Suprapubic skin (tissue), 4 donors: ENCODE data around the gene SLC5A1.

Source experiments
- POLR2A ChIP-seq, 2 donors: fragments of 450-650 bp; IDR thresholded peaks; one replicate each; pipeline ENCODE4 v1.6.1; 2017; ENCODE audit warnings: antibody characterized with exemption in 2 of 2, mild to moderate bottlenecking in 2 of 2, moderate library complexity in 2 of 2
- POLR2AphosphoS5 ChIP-seq, 3 donors: sonication (generic); formaldehyde crosslinking; IDR thresholded peaks; one replicate each; pipeline ENCODE4 v1.6.1; 2017; ENCODE audit warnings: antibody characterized with exemption in 3 of 3
- TF ChIP-seq, protein P1 (sequence below), 2 donors: fragments of 200-600 bp in 1 of 2; fragments of 450-650 bp in 1 of 2; sonication (generic) in 1 of 2; IDR thresholded peaks; one replicate each; pipeline ENCODE4 v1.5.1; 2016 to 2019; ENCODE audit warnings: antibody characterized with exemption in 2 of 2, mild to moderate bottlenecking in 1 of 2, moderate library complexity in 1 of 2

GRCh38 chr22:32058656-32059260, 15.7 kb downstream of the SLC5A1 start:
- TF ChIP-seq POLR2A (IDR thresholded peaks at IDR 0.05) (no peak), POLR2AphosphoS5 (IDR thresholded peaks at IDR 0.05) (no peak)
- TF ChIP-seq, protein P1, sequence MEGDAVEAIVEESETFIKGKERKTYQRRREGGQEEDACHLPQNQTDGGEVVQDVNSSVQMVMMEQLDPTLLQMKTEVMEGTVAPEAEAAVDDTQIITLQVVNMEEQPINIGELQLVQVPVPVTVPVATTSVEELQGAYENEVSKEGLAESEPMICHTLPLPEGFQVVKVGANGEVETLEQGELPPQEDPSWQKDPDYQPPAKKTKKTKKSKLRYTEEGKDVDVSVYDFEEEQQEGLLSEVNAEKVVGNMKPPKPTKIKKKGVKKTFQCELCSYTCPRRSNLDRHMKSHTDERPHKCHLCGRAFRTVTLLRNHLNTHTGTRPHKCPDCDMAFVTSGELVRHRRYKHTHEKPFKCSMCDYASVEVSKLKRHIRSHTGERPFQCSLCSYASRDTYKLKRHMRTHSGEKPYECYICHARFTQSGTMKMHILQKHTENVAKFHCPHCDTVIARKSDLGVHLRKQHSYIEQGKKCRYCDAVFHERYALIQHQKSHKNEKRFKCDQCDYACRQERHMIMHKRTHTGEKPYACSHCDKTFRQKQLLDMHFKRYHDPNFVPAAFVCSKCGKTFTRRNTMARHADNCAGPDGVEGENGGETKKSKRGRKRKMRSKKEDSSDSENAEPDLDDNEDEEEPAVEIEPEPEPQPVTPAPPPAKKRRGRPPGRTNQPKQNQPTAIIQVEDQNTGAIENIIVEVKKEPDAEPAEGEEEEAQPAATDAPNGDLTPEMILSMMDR (IDR thresholded peaks at IDR 0.05), result no peak
